IMR-90 (cell line): ENCODE measurements around the gene ZC3H7B.

Source experiments
- CEBPB ChIP-seq: IDR thresholded peaks from 2 replicates; pipeline ENCODE4 v1.6.1; 2012; ENCODE audit warnings: low read depth, low read length, improper control_type of control experiment
- CHD1 ChIP-seq: IDR thresholded peaks from 2 replicates; pipeline ENCODE4 v1.6.1; 2012; ENCODE audit warnings: low read depth, low read length, improper control_type of control experiment
- CTCF ChIP-seq: conservative IDR thresholded peaks from 2 replicates; pipeline ENCODE4 v1.5.1; 2012; ENCODE audit warnings: mild to moderate bottlenecking, low read depth, low read length, improper control_type of control experiment
- MAZ ChIP-seq: IDR thresholded peaks from 2 replicates; pipeline ENCODE4 v1.6.1; 2012; ENCODE audit warnings: low read depth, mild to moderate bottlenecking, low read length, improper control_type of control experiment, moderate library complexity, borderline replicate concordance
- POLR2A ChIP-seq: IDR thresholded peaks from 2 replicates; pipeline ENCODE4 v1.6.1; 2012; ENCODE audit warnings: mild to moderate bottlenecking, low read depth, low read length
- RAD21 ChIP-seq: IDR thresholded peaks from 2 replicates; pipeline ENCODE4 v1.6.1; 2012; ENCODE audit warnings: low read length, improper control_type of control experiment
- SMC3 ChIP-seq: fragments of 150-350 bp; IDR thresholded peaks from 2 replicates; pipeline ENCODE4 v1.6.1; 2016; ENCODE audit warnings: low read depth, mild to moderate bottlenecking, antibody characterized with exemption, low read length, moderate library complexity
- USF2 ChIP-seq: fragments of 150-350 bp; IDR thresholded peaks from 2 replicates; pipeline ENCODE4 v1.6.1; 2017; ENCODE audit warnings: mild to moderate bottlenecking, antibody characterized with exemption, low read length, low read depth

GRCh38 chr22:41403532-41404318 is 102.4 kb downstream of the ZC3H7B start:
- no peak for TF ChIP-seq POLR2A
- peak; percentile 94 for TF ChIP-seq RAD21
- peak; percentile 92 for TF ChIP-seq CTCF
- TF ChIP-seq USF2, result 0 out of 2 replicates have a peak, but pooled peaks have one; percentile 7
- TF ChIP-seq SMC3, result peak; percentile 95
- no peak for TF ChIP-seq CEBPB
- TF ChIP-seq CHD1, result no peak
- TF ChIP-seq MAZ, result peak; percentile 27; the same call in 1 of the 2 replicates
